Measurements from ENCODE around the gene ABI3BP. TPM values are rescaled to one million over a fixed set of nuclear protein-coding genes. Genes with fewer than 3 reads are reported as not detected.

Gene ABI3BP
- total RNA-seq, 1 experiment from 2014 or later: 0.15 TPM

DNA sequence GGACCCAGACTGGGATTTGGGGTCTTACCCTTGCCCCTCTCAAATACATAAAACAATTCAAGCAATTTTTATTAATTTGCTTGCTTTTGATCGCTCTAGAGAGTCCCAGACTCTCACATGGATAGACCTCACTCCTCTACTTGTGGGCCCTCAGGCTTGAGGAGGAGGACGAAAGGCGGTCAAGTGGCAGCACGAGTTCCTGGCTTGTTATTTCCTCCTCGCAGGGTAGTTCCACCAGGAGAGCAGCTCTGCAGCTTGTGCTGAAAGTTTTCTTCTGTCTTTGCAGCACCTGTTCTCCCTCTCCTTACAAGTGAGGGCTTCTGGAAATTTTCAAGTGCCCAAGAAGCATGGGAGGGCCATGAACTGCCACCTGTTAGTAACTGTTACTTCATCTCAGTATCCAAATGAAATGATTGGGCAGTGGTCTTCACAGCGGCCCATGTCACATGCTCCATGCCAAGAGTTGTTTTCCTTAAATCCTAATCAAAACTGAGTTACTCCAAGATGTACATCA is 22.7 kb downstream of the ABI3BP start:
- TF ChIP-seq, protein P1, sequence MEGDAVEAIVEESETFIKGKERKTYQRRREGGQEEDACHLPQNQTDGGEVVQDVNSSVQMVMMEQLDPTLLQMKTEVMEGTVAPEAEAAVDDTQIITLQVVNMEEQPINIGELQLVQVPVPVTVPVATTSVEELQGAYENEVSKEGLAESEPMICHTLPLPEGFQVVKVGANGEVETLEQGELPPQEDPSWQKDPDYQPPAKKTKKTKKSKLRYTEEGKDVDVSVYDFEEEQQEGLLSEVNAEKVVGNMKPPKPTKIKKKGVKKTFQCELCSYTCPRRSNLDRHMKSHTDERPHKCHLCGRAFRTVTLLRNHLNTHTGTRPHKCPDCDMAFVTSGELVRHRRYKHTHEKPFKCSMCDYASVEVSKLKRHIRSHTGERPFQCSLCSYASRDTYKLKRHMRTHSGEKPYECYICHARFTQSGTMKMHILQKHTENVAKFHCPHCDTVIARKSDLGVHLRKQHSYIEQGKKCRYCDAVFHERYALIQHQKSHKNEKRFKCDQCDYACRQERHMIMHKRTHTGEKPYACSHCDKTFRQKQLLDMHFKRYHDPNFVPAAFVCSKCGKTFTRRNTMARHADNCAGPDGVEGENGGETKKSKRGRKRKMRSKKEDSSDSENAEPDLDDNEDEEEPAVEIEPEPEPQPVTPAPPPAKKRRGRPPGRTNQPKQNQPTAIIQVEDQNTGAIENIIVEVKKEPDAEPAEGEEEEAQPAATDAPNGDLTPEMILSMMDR (IDR thresholded peaks at IDR 0.05 in 2 of 3, conservative IDR thresholded peaks at IDR 0.05 in 1 of 3; ENCODE audit: borderline replicate concordance in 1 of 3, insufficient read depth in 1 of 3, low read depth in 2 of 3, low read length in 2 of 3): no peak
- TF ChIP-seq SRF (IDR thresholded peaks at IDR 0.05; ENCODE audit: low read depth) (no peak), JUND (IDR thresholded peaks at IDR 0.05) (no peak), ZFX (IDR thresholded peaks at IDR 0.05) (no peak), EZH2phosphoT487 (IDR thresholded peaks at IDR 0.05; ENCODE audit: borderline replicate concordance) (no peak), EGR1 (IDR thresholded peaks at IDR 0.05; ENCODE audit: low read depth) (no peak), CEBPB (IDR thresholded peaks at IDR 0.05; ENCODE audit: low read depth) (no peak), FOSL1 (IDR thresholded peaks at IDR 0.05; ENCODE audit: low read depth) (no peak), TCF7L2 (IDR thresholded peaks at IDR 0.05; ENCODE audit: borderline replicate concordance, extremely low read depth, insufficient read depth, insufficient read length) (no peak), CBX3 (IDR thresholded peaks at IDR 0.05; ENCODE audit: low read depth) (no peak), YY1 (IDR thresholded peaks at IDR 0.05; ENCODE audit: extremely low read depth, insufficient replicate concordance, low read depth, low read length) (no peak), RAD21 (IDR thresholded peaks at IDR 0.05; ENCODE audit: low read depth) (no peak), SIN3A (IDR thresholded peaks at IDR 0.05; ENCODE audit: low read depth) (no peak)
- TF ChIP-seq, protein P2, sequence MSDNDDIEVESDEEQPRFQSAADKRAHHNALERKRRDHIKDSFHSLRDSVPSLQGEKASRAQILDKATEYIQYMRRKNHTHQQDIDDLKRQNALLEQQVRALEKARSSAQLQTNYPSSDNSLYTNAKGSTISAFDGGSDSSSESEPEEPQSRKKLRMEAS (IDR thresholded peaks at IDR 0.05): no peak
- TF ChIP-seq, protein P3, sequence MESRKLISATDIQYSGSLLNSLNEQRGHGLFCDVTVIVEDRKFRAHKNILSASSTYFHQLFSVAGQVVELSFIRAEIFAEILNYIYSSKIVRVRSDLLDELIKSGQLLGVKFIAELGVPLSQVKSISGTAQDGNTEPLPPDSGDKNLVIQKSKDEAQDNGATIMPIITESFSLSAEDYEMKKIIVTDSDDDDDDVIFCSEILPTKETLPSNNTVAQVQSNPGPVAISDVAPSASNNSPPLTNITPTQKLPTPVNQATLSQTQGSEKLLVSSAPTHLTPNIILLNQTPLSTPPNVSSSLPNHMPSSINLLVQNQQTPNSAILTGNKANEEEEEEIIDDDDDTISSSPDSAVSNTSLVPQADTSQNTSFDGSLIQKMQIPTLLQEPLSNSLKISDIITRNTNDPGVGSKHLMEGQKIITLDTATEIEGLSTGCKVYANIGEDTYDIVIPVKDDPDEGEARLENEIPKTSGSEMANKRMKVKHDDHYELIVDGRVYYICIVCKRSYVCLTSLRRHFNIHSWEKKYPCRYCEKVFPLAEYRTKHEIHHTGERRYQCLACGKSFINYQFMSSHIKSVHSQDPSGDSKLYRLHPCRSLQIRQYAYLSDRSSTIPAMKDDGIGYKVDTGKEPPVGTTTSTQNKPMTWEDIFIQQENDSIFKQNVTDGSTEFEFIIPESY (IDR thresholded peaks at IDR 0.05; ENCODE audit: extremely low read depth, insufficient replicate concordance, low read length): no peak
- TF ChIP-seq, protein P4, sequence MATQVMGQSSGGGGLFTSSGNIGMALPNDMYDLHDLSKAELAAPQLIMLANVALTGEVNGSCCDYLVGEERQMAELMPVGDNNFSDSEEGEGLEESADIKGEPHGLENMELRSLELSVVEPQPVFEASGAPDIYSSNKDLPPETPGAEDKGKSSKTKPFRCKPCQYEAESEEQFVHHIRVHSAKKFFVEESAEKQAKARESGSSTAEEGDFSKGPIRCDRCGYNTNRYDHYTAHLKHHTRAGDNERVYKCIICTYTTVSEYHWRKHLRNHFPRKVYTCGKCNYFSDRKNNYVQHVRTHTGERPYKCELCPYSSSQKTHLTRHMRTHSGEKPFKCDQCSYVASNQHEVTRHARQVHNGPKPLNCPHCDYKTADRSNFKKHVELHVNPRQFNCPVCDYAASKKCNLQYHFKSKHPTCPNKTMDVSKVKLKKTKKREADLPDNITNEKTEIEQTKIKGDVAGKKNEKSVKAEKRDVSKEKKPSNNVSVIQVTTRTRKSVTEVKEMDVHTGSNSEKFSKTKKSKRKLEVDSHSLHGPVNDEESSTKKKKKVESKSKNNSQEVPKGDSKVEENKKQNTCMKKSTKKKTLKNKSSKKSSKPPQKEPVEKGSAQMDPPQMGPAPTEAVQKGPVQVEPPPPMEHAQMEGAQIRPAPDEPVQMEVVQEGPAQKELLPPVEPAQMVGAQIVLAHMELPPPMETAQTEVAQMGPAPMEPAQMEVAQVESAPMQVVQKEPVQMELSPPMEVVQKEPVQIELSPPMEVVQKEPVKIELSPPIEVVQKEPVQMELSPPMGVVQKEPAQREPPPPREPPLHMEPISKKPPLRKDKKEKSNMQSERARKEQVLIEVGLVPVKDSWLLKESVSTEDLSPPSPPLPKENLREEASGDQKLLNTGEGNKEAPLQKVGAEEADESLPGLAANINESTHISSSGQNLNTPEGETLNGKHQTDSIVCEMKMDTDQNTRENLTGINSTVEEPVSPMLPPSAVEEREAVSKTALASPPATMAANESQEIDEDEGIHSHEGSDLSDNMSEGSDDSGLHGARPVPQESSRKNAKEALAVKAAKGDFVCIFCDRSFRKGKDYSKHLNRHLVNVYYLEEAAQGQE (IDR thresholded peaks at IDR 0.05; ENCODE audit: low read depth): no peak
- CTCF ChIA-PET: no interaction called here
- no peaks in the 10 kb centered on the region for H3K79me2 ChIP-seq (ENCODE audit: insufficient read depth, low read length)
- no peaks in the 10 kb centered on the region for H3K9me2 ChIP-seq (ENCODE audit: insufficient read depth)
- H3K36me3 ChIP-seq (ENCODE audit: control insufficient read depth in 1 of 2, insufficient read depth in 2 of 2, low read length in 2 of 2): no peaks in the 10 kb centered on the region
- DNase-seq (ENCODE audit: low read depth, low spot score): no peak
- H3K27me3 ChIP-seq (ENCODE audit: insufficient read depth, low read length): no peaks in the 10 kb centered on the region
- no peak for ATAC-seq
- H2AFZ ChIP-seq (ENCODE audit: low read depth, low read length, poor library complexity, severe bottlenecking): no peak overlapping the region
- no peak overlapping the region for H3K27ac ChIP-seq (ENCODE audit: low read depth, low read length)
- no TSS peak for BruUV-seq (replicated peaks)
- H4K20me1 ChIP-seq (ENCODE audit: insufficient read depth): no peaks in the 10 kb centered on the region
- POLR2A ChIA-PET: no interaction called here
- H3K9ac ChIP-seq (ENCODE audit: low read length): no peak overlapping the region
- no peaks in the 10 kb centered on the region for H3K4me1 ChIP-seq (ENCODE audit: control insufficient read depth in 1 of 2, insufficient read depth in 2 of 2, low read length in 2 of 2)
- no peaks in the 10 kb centered on the region for H3K9me3 ChIP-seq (ENCODE audit: control insufficient read depth in 1 of 2, insufficient read depth in 1 of 2, low read depth in 1 of 2, low read length in 2 of 2)
- RAD21 ChIA-PET (ENCODE audit: low non-redundant PET in 1 of 2, low total read pairs in 2 of 2, uncharacterized antibody in 2 of 2, unreplicated experiment in 2 of 2): no interaction called here
- no peak overlapping the region for H3K4me2 ChIP-seq (ENCODE audit: low read length)
- no peak overlapping the region for H3K4me3 ChIP-seq (replicated peaks in 1 of 2; ENCODE audit: low read depth in 1 of 2, low read length in 2 of 2)
- intact Hi-C loops (cut with micrococcal nuclease): no loop called here
